ENCODE results near the gene ZNF835.
"Not testable (repeated sequence)": the region's sequence is repeated elsewhere in the genome, so short reads cannot be mapped to it uniquely, and the experiment has no call there.

The ZNF835 gene

DNA sequence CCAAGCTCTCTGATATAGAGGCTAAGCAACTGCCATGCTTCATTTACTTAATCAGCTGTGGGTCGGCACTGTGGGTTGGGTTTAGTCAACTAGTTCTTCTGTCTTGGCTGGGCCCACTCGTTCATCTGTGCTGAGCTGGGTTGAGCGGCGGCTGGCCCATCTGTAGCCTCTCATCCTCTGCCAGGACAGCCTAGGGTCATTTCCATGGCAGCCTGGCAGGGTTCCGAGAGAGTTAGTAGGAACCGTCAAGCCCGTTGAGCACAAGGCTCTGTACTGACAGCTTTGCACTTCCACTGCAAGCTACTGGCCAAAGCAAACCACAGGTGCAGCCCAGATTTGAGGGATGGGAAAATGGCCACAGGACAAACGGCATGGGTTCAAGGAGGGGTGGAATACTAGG, 6.6 kb upstream of the ZNF835 start:
- H3K4me3 ChIP-seq (ENCODE audit: low read length) = no peak overlapping the region
- no peak for TF ChIP-seq ZNF274 (IDR thresholded peaks at IDR 0.05; ENCODE audit: low read depth, low read length)

DNA sequence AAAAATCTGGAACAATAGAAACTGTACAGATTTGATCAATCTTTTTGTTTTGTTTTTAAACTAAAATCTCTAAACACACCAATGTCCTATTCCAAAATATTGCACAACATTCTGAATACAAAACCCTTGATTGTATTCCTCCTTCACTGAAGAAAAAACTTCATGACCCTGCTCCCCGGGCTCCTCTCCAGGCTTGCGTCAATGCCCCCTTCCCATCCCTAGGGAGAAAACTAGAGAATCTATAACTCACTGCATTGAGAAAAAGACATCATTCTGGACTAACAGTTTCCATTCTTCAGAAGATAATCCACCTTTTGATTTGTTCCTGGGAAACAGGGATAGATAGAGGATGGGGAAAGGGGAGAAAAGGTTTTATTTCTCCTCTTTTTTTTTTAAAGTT, 1.1 kb upstream of the ZNF835 start:
- not testable (repeated sequence) for H3K4me3 ChIP-seq (ENCODE audit: low read length)

DNA sequence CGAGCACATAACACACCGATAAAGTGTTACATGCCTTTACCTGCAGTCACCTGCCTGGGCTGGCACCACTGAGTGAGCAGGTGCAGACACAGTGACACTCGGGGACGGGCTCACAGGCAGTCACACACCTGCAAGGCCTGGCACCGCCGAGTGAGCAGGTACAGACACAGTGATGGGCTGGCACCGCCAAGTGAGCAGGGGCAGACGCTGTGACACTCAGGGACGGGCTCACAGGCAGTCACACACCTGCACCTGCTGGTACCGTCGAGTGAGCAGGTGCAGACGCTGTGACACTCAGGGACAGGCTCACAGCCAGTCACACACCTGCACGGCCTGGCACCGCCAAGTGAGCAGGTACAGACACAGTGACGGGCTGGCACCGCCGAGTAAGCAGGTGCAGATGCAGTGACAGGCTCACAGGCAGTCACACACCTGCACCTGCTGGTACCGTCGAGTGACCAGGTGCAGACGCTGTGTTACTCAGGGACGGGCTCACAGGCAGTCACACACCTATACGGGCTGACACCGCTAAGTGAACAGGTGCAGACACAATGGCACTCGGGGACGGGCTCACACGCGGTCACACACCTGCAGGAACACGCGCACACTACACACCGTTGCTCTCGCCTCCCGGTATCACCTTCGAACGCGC, 470 bp downstream of the ZNF835 start:
- TF ChIP-seq ZNF274 (IDR thresholded peaks at IDR 0.05; ENCODE audit: low read depth, low read length) = no peak
- peak overlapping the region; percentile 2; the same call in 1 of the 2 replicates for H3K4me3 ChIP-seq (ENCODE audit: low read length)

DNA sequence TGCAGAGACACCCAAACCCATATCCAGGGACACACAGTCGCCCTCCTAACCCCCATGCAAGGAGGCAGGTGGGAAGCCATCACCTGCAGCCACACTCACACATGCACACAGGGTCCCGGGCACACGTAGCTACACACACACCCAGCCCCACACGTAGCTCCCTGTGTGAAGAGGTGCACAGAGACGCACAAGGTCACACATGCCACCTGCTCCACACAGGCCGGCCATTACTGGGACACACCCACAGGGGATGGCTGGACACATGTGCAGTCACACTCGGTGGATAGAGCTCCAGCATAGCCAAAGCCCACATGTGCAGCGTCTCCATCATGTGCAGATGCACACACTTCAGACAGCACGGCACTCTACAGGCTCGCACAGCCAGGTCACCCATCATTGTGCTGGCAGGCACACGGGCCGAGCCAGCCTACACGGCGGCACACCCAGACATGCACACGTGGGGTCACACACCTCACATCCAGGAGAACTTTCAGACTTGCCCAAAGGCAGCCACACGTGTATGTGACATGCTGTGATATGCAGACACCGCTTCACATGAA, 1.1 kb downstream of the ZNF835 start:
- TF ChIP-seq ZNF274 (IDR thresholded peaks at IDR 0.05; ENCODE audit: low read depth, low read length) = no peak
- no peak overlapping the region for H3K4me3 ChIP-seq (ENCODE audit: low read length)

DNA sequence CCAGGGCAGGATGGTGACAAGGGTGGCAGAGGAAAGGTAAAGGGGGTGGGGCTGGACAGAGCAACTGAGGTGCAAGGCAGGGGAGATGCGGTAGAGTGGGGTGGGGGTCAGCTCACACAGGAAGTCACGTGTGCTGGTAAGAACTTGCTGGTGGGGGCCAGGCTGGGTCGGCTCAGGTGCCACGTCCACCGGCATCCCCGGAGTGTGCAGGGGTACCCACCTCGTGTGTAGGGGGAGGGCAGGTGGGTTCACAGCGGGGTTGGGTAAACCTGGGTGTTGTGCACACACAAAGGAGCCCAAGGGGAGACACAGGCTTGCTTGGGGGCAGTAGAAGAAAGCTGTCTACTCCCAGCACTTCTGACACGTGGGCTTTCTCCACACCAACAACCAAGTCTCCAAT, 2.9 kb downstream of the ZNF835 start:
- TF ChIP-seq ZNF274 (IDR thresholded peaks at IDR 0.05; ENCODE audit: low read depth, low read length) = no peak

DNA sequence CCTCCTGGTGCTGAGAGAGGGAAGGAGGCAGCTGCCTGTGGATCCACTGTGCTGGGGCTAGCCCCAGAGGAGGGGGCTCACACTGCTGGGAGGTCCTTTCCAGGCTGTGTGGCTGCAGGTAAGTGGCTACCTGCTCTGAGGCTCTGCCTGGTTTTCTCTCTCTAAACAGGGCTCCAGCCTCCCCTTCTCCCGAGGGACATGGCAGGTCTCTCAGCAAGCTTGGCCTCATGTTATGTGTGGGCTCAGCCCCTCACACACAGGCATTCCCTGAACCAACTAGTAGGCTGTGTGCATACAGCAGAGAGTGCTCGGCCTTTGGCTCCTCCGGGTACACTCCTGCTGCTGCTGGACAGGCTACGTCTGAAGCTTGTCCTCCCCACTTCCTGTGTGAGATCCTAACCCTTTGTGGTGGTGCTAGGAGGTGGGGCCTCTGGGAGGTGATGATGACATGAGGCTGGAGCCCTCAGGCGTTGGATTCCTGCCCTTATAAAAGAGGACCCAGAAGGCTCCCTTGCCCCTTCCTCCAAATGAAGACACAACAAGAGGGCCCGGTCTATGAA, 4.2 kb downstream of the ZNF835 start:
- no peak for TF ChIP-seq ZNF274 (IDR thresholded peaks at IDR 0.05; ENCODE audit: low read depth, low read length)
- H3K4me3 ChIP-seq (ENCODE audit: low read length) = no peak overlapping the region

More for the DNA sequence above, 2.9 kb downstream of the ZNF835 start:
- no peak overlapping the region for H3K4me3 ChIP-seq (ENCODE audit: low read length)

DNA sequence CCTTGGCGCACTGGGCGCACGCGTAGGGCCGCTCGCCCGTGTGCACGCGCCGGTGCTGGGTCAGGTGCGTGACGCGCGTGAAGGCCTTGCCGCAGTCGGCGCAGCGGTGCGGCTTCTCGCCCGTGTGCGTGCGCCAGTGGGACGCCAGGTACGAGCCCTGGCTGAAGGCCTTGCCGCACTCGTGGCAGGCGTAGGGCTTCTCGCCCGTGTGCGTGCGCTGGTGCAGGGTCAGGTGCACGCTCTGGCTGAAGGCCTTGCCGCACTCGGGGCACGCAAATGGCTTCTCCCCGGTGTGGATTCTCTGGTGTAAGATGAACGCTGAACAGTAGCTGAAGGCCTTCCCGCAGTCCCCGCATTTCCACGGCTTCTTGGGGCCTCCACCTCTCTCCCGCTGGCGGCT, 7.0 kb downstream of the ZNF835 start:
- TF ChIP-seq ZNF274 (IDR thresholded peaks at IDR 0.05; ENCODE audit: low read depth, low read length) = no peak
- H3K4me3 ChIP-seq (ENCODE audit: low read length) = no peak overlapping the region

DNA sequence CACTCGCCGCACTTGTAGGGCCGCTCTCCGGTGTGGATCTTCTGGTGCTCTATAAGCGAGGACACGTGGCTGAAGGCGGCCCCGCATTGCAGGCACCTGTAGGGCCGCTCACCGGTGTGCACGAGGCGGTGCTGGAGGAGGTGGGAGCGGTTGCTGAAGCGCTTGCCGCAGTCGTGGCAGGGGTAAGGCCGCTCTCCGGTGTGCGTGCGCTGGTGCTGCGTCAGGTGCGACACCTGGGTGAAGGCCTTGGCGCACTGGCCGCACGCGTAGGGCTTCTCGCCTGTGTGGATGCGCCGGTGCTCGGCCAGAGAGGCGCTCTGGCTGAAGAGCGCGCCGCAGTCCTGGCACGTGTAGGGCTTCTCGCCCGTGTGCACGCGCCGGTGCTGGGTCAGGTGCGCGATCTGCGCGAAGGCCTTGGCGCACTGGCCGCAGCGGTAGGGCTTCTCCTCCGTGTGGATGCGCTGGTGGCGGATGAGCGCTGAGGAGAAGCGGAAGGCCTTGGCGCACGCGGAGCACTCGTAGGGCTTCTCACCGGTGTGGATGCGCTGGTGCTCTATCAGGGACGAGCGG, 7.5 kb downstream of the ZNF835 start:
- TF ChIP-seq ZNF274 (IDR thresholded peaks at IDR 0.05; ENCODE audit: low read depth, low read length) = no peak
- H3K4me3 ChIP-seq (ENCODE audit: low read length) = no peak overlapping the region

DNA sequence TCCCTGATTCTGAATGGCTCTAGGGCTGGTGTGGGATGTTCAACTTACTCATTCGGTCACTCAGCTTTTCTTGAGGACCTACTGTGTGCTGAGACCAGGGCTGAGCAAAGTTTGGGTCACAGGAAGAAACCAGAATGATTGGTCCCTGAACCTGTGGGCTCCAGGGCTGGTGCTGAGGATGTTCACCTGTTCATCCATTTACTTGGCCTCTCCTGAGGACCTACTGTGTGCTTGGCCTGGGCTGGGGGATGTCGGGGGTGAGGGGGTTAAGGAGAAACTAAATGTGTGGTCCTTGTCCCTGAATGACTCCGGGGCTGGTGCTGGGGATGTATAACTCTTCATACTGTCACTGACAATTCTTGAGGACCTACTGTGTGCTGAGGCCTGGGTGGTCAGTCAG, 10.3 kb downstream of the ZNF835 start:
- TF ChIP-seq ZNF274 (IDR thresholded peaks at IDR 0.05; ENCODE audit: low read depth, low read length) = no peak
- H3K4me3 ChIP-seq (ENCODE audit: low read length) = no peak overlapping the region

DNA sequence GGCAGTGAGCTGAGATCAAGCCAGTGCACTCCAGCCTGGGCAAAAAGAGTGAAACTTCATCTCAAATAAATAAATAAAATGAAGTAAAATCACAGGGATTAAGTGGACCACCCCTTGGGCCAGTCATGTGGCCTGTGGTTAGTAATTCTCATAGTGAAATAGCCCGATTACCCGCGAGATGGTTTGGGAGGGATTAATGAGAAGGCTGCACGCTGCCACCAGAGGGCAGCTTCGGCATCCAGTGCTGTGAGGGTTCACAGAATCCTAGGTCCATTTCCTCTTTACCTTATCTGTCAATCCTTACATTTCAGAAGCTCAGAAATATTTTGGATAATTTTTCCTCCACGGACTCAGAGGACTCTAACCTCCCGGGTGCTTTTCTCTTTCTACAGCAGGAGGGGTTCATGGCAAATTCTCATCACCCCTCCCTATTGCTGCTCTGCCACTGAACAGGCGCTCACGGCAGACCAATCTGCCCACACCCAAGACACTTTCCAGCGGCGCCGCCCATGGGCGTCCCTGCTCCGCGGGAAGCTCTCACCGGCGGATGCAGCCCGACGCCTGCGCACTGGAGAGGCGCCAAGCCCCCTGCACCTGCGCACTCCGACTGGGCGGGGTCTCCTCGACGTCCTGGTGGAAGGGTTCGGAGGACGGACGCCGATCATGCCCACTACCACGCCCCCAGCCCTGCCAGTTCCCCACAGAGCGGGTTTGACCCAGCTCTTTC, 11.0 kb downstream of the ZNF835 start:
- TF ChIP-seq ZNF274 (IDR thresholded peaks at IDR 0.05; ENCODE audit: low read depth, low read length) = no peak
- no peak overlapping the region for H3K4me3 ChIP-seq (ENCODE audit: low read length)

DNA sequence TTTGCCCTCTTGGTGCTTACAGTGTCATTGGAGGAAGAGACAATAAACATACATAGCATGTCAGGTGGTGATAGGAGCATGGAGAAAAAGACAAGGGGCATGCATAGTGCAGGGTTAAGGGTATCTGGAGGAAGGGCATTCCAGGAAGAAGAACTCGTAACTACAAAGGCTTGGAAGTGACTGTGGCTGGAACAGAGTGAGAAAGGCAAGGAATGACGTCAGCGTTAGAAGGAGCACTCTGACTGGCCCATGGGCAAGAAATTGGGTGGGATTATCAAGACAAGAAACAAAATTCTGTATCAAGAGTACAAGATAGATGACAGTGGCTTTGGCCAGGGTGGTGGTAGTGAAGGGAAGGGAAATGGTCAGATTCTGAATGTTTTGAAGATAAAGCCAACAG, 17.4 kb downstream of the ZNF835 start:
- no peak for TF ChIP-seq ZNF274 (IDR thresholded peaks at IDR 0.05; ENCODE audit: low read depth, low read length)
- no peak overlapping the region for H3K4me3 ChIP-seq (ENCODE audit: low read length)

DNA sequence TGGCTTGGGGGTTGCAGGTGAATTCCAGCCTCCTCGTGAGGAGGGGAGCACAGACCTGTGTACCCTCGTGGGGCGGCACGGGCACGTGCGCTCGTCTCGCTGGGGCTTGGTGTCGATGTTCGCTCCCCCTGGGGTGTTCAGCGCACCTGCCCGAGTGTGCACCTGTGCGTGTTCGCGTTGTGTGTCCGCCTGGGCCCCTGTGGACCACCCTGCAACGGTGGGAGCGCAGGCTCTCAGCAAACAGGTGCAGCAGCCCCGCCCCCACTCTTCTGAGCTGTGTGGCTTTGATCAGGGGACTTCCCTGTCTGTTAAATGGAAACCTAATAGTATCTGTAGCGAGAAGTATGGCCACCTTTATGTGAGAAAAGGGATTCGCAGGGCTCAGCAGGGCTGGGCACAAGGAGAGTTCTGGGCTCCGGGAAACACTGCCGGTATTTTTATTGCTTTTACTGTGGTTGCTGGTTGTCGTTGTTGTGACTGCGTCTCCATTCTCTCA, 28.0 kb downstream of the ZNF835 start:
- no peak overlapping the region for H3K4me3 ChIP-seq (ENCODE audit: low read length)
- TF ChIP-seq ZNF274 (IDR thresholded peaks at IDR 0.05; ENCODE audit: low read depth, low read length) = no peak

DNA sequence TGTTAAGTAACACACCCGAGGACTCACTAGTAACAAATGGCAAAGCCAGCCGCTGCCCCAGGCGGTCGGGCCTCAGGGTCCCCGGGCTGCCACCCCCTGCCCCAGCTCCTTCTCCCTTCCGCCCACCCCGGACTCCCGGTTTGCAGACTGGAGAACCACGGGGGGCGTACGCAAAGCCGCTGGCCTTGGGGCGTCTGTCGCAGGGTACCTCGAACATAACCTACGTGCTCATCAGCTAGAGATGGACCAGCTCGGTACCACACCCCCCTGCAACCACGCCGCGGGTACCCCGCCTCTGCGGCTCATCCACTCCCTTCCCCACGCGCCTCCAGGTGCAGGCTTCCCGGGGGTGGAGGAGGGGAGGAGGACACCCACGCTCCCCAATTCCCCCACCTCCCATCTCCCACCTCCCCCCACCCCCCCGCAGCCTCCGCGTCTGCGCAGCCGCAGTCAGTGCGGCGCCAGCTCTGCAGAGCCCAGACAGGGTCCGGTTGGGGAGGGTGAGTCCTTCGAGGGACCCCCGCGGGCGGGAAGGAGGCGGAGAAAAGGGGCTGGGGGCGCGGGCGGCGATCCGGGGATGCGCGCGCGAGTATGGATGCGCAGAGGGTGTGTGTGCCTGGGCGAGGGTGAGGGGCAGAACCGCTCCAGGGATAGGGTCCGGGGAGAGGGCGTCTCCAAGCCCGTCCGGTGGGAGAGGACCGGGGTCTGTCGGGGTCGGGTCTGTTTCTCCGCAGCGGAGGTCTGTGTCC, 28.7 kb downstream of the ZNF835 start, which contains the start of gene SMIM17:
SMIM17 (plus strand) TSS at position 449 of the 749 bp plus-strand sequence. CDS start 2,509 bp downstream, outside the sequence.
- H3K4me3 ChIP-seq (ENCODE audit: low read length) = no peak within 1 kb of the TSS
- TF ChIP-seq ZNF274 (IDR thresholded peaks at IDR 0.05; ENCODE audit: low read depth, low read length) = no peak

DNA sequence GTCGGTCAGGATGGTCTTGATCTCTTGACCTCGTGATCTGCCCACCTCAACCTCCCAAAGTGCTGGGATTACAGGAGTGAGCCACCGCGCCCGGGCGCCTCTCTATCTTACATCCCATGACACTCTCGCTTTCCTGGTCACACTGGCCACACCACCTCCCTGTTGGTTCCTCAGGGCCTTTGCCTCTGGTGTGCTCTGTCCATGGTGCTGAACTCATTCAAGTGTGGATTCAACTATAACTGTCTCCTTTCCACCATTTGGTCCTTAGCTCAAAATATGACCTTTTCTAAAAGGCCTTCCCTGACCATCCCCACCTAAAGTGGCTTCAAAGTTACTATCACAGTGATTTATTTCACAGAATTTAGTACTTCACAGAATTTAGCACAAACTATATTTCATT, 32.3 kb downstream of the ZNF835 start:
- no peak for TF ChIP-seq ZNF274 (IDR thresholded peaks at IDR 0.05; ENCODE audit: low read depth, low read length)
- H3K4me3 ChIP-seq (ENCODE audit: low read length) = no peak overlapping the region

Data from GM08714 (cell line).